Natural killer cell (primary cell): ENCODE data around the gene STK33. TPM values are rescaled to one million over a fixed set of nuclear protein-coding genes. Genes with fewer than 3 reads are reported as not detected.

ENCODE experiments used
- ATAC-seq, 3 donors: fragments of 150-1000 bp in 2 of 3; fragments of 200-7000 bp in 1 of 3; cut with Tn5 transposase; 1 replicate in 1 of 3; 2 replicates in 2 of 3; pipeline ENCODE4 v1.10.0; 2021; ENCODE audit warnings: mild to moderate bottlenecking in 2 of 3, moderate library complexity in 2 of 3
- DNase-seq, 2 donors: peaks; one replicate each; pipeline versions ENCODE4 v3.0.0 to v3.0.0-alpha.2; 2013 to 2021; ENCODE audit warnings: mixed read lengths in 1 of 2
- H3K27ac ChIP-seq: one replicate; pipeline ENCODE4 v1.5.1; 2013; ENCODE audit warnings: mild to moderate bottlenecking, low read length
- H3K27me3 ChIP-seq: one replicate; pipeline ENCODE4 v1.6.1; 2013; ENCODE audit warnings: low read length; ENCODE audit not compliant: control insufficient read depth, insufficient read depth
- H3K36me3 ChIP-seq: one replicate; pipeline ENCODE4 v1.6.1; 2013; ENCODE audit warnings: low read length; ENCODE audit not compliant: control insufficient read depth, insufficient read depth
- H3K4me1 ChIP-seq: one replicate; pipeline ENCODE4 v1.6.1; 2013; ENCODE audit warnings: low read length; ENCODE audit not compliant: control insufficient read depth, insufficient read depth
- H3K4me3 ChIP-seq: one replicate; pipeline ENCODE4 v1.5.1; 2013; ENCODE audit warnings: low read length
- H3K9me3 ChIP-seq: one replicate; pipeline ENCODE4 v1.6.1; 2013; ENCODE audit warnings: low read length; ENCODE audit not compliant: control insufficient read depth, insufficient read depth
- H3K27ac Mint-ChIP-seq, 2 donors: one replicate each; pipeline ENCODE4 v1.8.0; 2022; ENCODE audit warnings: mild to moderate bottlenecking in 2 of 2, mixed read lengths in 2 of 2, moderate library complexity in 1 of 2
- H3K27me3 Mint-ChIP-seq, 2 donors: one replicate each; pipeline ENCODE4 v1.8.0; 2022; ENCODE audit warnings: low read depth in 2 of 2, mixed read lengths in 2 of 2
- H3K36me3 Mint-ChIP-seq: one replicate; pipeline ENCODE4 v1.8.0; 2022; ENCODE audit warnings: mixed read lengths
- H3K4me1 Mint-ChIP-seq, 2 donors: one replicate each; pipeline ENCODE4 v1.8.0; 2022; ENCODE audit warnings: mixed read lengths in 2 of 2
- H3K4me3 Mint-ChIP-seq: one replicate; pipeline ENCODE4 v1.8.0; 2022; ENCODE audit warnings: mild to moderate bottlenecking, moderate library complexity, mixed read lengths
- H3K9me3 Mint-ChIP-seq, 2 donors: one replicate each; pipeline ENCODE4 v1.8.0; 2022; ENCODE audit warnings: mixed read lengths in 2 of 2
- WGBS: methylation state at CpG from one replicate; pipeline ENCODE4 v1.1.7; 2013; ENCODE audit warnings: missing lambda C conversion rate; ENCODE audit not compliant: insufficient coverage; 5-methylcytosine and 5-hydroxymethylcytosine counted together
- intact Hi-C: fragments of 100-400 bp; cut with micrococcal nuclease; formaldehyde crosslinking; loops from one replicate; pipeline ENCODE4 v1.14.2; 2022
- total RNA-seq, 4 donors: library from RNA; stranded (reverse); fragments of 120-200 nt in 1 of 4; gene quantifications; one replicate each; pipeline versions ENCODE4 v1.2.3 to v1.2.4, GENCODE V29; 2013 to 2022
- TF ChIP-seq, protein P1 (sequence below): fragments of 200-600 bp; IDR thresholded peaks from one replicate; pipeline ENCODE4 v1.8.0; 2022; ENCODE audit warnings: antibody characterized with exemption

STK33 gene
- total RNA-seq, 3 donors from 2014 or later (not counting 1 experiment from before 2014, with no cell fraction given), result 0.24 TPM; not detected in 2

DNA sequence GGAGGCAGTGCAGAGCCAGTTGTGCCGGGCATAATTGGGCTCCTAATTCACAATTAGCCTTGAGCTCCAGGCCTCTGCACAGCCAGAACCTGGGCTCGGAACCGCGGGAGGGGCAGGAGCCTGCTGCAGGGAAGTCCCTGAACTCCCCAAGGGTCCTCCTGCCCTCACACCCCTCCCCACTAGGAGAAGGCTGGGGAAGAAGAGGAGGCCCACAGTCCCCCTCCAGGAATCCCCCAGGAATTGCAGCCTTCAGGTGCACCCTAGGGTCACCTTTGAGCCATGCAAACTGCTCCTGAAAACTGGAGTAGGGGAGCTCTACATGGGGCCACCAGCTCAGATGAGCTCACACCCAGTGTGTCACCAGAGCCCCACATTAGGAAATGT lies 236.5 kb downstream of the STK33 start:
- Histone ChIP-seq H3K27me3 (no peaks in the 10 kb centered on the region), H3K4me3 (no peak overlapping the region), H3K4me1 (peaks cover 12% of the 10 kb centered on the region), H3K9me3 (no peaks in the 10 kb centered on the region), H3K27ac (no peak overlapping the region), H3K36me3 (no peaks in the 10 kb centered on the region)
- no peak overlapping the region for H3K4me3 Mint-ChIP-seq
- no peaks in the 10 kb centered on the region for H3K9me3 Mint-ChIP-seq
- DNase-seq, result no peak
- H3K27me3 Mint-ChIP-seq, result peaks cover 0 to 11% of the 10 kb centered on the region in 2 donors
- TF ChIP-seq, protein P1, sequence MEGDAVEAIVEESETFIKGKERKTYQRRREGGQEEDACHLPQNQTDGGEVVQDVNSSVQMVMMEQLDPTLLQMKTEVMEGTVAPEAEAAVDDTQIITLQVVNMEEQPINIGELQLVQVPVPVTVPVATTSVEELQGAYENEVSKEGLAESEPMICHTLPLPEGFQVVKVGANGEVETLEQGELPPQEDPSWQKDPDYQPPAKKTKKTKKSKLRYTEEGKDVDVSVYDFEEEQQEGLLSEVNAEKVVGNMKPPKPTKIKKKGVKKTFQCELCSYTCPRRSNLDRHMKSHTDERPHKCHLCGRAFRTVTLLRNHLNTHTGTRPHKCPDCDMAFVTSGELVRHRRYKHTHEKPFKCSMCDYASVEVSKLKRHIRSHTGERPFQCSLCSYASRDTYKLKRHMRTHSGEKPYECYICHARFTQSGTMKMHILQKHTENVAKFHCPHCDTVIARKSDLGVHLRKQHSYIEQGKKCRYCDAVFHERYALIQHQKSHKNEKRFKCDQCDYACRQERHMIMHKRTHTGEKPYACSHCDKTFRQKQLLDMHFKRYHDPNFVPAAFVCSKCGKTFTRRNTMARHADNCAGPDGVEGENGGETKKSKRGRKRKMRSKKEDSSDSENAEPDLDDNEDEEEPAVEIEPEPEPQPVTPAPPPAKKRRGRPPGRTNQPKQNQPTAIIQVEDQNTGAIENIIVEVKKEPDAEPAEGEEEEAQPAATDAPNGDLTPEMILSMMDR, result no peak
- WGBS, result 94% methylated on average over 4 of the region's 4 CpGs
- no peak for ATAC-seq
- intact Hi-C loops, result no loop called here
- no peak overlapping the region for H3K27ac Mint-ChIP-seq
- H3K36me3 Mint-ChIP-seq, result no peaks in the 10 kb centered on the region
- H3K4me1 Mint-ChIP-seq, result peaks cover 7 to 9% of the 10 kb centered on the region in 2 donors

DNA sequence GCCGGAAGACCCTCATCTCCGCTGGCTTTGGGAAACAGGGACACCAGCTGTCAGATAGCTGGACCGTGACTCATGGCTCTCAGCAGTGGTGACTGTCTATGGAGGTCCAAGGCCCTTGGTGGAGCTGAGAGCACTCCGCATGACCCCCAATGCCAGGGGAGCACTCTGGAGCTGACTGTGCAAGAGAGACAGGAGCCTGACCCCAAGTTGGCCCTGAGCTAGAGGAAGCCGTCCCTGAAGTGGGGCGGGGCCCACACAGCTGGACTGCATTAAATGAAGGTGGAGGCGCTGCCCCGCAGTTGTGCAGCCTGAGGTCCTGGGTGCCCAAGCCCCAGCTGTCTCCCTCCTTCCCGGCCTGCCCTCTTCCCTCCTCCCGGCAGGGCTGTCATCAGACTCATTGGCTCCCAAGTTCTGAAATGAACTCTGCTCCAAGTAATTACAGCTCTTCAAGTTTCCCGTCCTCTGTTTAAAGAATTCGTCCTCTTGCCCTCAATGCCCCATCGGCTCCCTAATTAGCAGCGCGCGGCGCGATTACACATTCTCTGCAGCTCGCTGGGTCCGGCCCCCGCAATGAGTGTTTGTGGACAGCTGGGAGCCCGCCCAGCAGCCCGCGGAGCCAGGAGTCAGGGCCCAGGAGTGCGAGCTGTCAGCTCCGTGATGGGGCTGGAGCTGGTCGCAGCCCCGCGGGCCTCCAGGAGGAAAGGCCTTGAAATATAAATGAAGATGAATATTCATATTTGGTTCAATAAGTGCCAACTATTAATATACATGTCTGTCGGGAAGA lies 237.1 kb downstream of the STK33 start:
- Histone ChIP-seq H3K27me3 (no peaks in the 10 kb centered on the region), H3K9me3 (no peaks in the 10 kb centered on the region), H3K27ac (no peak overlapping the region), H3K36me3 (no peaks in the 10 kb centered on the region), H3K4me1 (peaks cover 12% of the 10 kb centered on the region), H3K4me3 (no peak overlapping the region)
- 94% methylated on average over 30 of the region's 30 CpGs for WGBS
- Mint-ChIP-seq H3K27ac (no peak overlapping the region), H3K4me3 (no peak overlapping the region), H3K27me3 (peaks cover 0 to 11% of the 10 kb centered on the region in 2 donors), H3K4me1 (peaks cover 7 to 9% of the 10 kb centered on the region in 2 donors), H3K36me3 (no peaks in the 10 kb centered on the region), H3K9me3 (no peaks in the 10 kb centered on the region)
- no peak for ATAC-seq
- DNase-seq, result no peak
- intact Hi-C loops, result no loop called here
- TF ChIP-seq, protein P1, result no peak

DNA sequence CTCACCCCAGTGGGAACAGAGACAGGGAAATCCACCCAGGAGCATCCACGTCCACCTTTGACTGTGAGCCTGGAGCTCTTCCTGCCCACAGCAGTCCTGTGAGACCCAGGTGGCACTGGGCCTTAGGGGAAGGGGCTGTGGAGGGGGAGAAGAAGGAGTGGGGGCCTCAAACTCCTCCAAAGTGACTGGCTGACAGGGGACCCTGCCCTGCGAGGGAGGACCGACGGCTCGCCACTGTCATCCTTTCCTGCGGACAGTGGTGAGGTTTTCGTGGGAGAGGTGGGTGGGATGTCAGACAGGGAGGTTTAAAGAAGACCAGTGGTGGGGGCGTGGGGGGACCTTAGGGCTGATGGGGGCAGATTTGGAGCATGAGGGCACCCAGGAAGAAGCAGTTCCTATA lies 237.8 kb downstream of the STK33 start:
- H3K9me3 Mint-ChIP-seq, result no peaks in the 10 kb centered on the region
- Histone ChIP-seq H3K27ac (no peak overlapping the region), H3K27me3 (no peaks in the 10 kb centered on the region), H3K36me3 (no peaks in the 10 kb centered on the region), H3K4me3 (no peak overlapping the region), H3K9me3 (no peaks in the 10 kb centered on the region), H3K4me1 (peaks cover 12% of the 10 kb centered on the region)
- WGBS, result 86% methylated on average over 8 of the region's 8 CpGs
- no peaks in the 10 kb centered on the region for H3K36me3 Mint-ChIP-seq
- H3K27ac Mint-ChIP-seq, result no peak overlapping the region
- DNase-seq, result no peak
- no peak overlapping the region for H3K4me3 Mint-ChIP-seq
- no peak for ATAC-seq
- peaks cover 0 to 12% of the 10 kb centered on the region in 2 donors for H3K27me3 Mint-ChIP-seq
- intact Hi-C loops, result no loop called here
- peaks cover 7 to 9% of the 10 kb centered on the region in 2 donors for H3K4me1 Mint-ChIP-seq
- TF ChIP-seq, protein P1, result no peak

DNA sequence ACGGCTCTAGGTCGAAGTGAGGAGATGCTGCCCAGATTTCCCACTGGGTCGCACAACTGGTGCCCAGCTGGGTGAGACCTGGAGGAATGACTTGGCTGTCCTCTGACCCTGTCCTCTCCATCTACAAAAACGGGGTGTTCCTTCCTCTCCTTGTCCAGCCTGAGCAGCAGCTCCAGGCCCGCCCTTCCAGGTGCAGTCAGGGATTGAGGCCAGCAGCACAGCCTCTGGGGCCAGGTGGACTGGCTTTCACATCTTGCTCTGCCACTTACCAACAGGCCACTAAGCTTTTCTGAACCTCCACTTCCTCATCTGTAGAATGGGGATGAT lies 238.6 kb downstream of the STK33 start:
- Histone ChIP-seq H3K9me3 (no peaks in the 10 kb centered on the region), H3K27me3 (no peaks in the 10 kb centered on the region), H3K27ac (no peak overlapping the region), H3K4me1 (peaks cover 12% of the 10 kb centered on the region), H3K36me3 (no peaks in the 10 kb centered on the region), H3K4me3 (no peak overlapping the region)
- Mint-ChIP-seq H3K27me3 (peaks cover 0 to 14% of the 10 kb centered on the region in 2 donors), H3K4me3 (no peak overlapping the region), H3K4me1 (peaks cover 7 to 9% of the 10 kb centered on the region in 2 donors), H3K36me3 (no peaks in the 10 kb centered on the region), H3K9me3 (no peaks in the 10 kb centered on the region), H3K27ac (no peak overlapping the region)
- 71% methylated on average over 5 of the region's 5 CpGs for WGBS
- TF ChIP-seq, protein P1, result no peak
- intact Hi-C loops, result no loop called here
- DNase-seq (no peak), ATAC-seq (no peak)
